SU-DHL-6 (cell line): ENCODE results near the gene KRTAP12-1.

Source experiments
- H2AFZ ChIP-seq: fragments of 200-600 bp; sonication (generic); 2 replicates; pipeline ENCODE4 v1.6.1; 2014; ENCODE audit warnings: low read depth, mild to moderate bottlenecking, moderate library complexity, mixed read lengths, antibody characterized with exemption, low read length; ENCODE audit not compliant: severe bottlenecking
- H3F3A ChIP-seq: fragments of 200-600 bp; shearing (Covaris generic); 2 replicates; pipeline ENCODE4 v1.6.0; 2016; ENCODE audit warnings: antibody characterized with exemption, mild to moderate bottlenecking; ENCODE audit not compliant: insufficient read depth
- H3K27ac ChIP-seq: fragments of 200-600 bp; sonication (generic); 2 replicates; pipeline ENCODE4 v1.5.1; 2016; ENCODE audit warnings: low read depth, mild to moderate bottlenecking, low read length, moderate library complexity, mixed read lengths
- H3K27me3 ChIP-seq: fragments of 200-600 bp; sonication (generic), shearing (Covaris generic); 2 replicates; pipeline ENCODE4 v1.6.0; 2014; ENCODE audit warnings: mild to moderate bottlenecking, low read length
- H3K36me3 ChIP-seq: fragments of 200-600 bp; sonication (generic); 2 replicates; pipeline ENCODE4 v1.6.1; 2014; ENCODE audit warnings: mild to moderate bottlenecking, low read length, mixed read lengths
- H3K4me2 ChIP-seq: fragments of 300-600, 200-600 bp; shearing (Covaris generic), sonication (generic); 2 replicates; pipeline ENCODE4 v1.6.0; 2014; ENCODE audit warnings: low read length, low read depth, mild to moderate bottlenecking; ENCODE audit not compliant: poor library complexity, severe bottlenecking
- H3K4me3 ChIP-seq: fragments of 200-600 bp; sonication (generic); 2 replicates; pipeline ENCODE4 v1.5.1; 2014; ENCODE audit warnings: antibody characterized with exemption, low read length, mild to moderate bottlenecking, mixed read lengths; ENCODE audit not compliant: insufficient read depth, poor library complexity, severe bottlenecking
- H3K79me2 ChIP-seq: fragments of 200-600 bp; sonication (generic); 2 replicates; pipeline ENCODE4 v1.6.1; 2014; ENCODE audit warnings: mild to moderate bottlenecking, low read length, moderate library complexity; ENCODE audit not compliant: insufficient read depth
- H3K9ac ChIP-seq: fragments of 200-600 bp; sonication (generic); 2 replicates; pipeline ENCODE4 v1.7.0; 2014; ENCODE audit warnings: mild to moderate bottlenecking, low read length
- H3K9me2 ChIP-seq: fragments of 200-600 bp; sonication (generic); replicated peaks from 2 replicates; pipeline ENCODE4 v1.6.1; 2014; ENCODE audit warnings: low read length; ENCODE audit not compliant: insufficient read depth
- H3K9me3 ChIP-seq: fragments of 200-600 bp; sonication (generic); 2 replicates; pipeline ENCODE4 v1.6.1; 2014; ENCODE audit warnings: low read length, mixed read lengths; ENCODE audit not compliant: insufficient read depth
- H4K20me1 ChIP-seq: fragments of 200-600 bp; sonication (generic); 2 replicates; pipeline ENCODE4 v1.6.1; 2014; ENCODE audit warnings: low read depth, mild to moderate bottlenecking, antibody characterized with exemption, low read length, moderate library complexity, mixed read lengths
- CTCF ChIP-seq: fragments of 200-600 bp; sonication (generic); IDR thresholded peaks from one replicate; pipeline ENCODE4 v1.5.1; 2017; ENCODE audit warnings: antibody characterized with exemption, mild to moderate bottlenecking, low read length, moderate library complexity; ENCODE audit not compliant: insufficient read depth, poor library complexity, severe bottlenecking
- EZH2phosphoT487 ChIP-seq: fragments of 200-600 bp; sonication (generic), shearing (Covaris generic); conservative IDR thresholded peaks from 2 replicates; pipeline ENCODE4 v1.6.1; 2018; ENCODE audit warnings: mild to moderate bottlenecking, antibody characterized with exemption, low read length, moderate library complexity, mixed read lengths

Gene KRTAP12-1

GRCh38 chr21:44729336-44730027 lies 47.5 kb upstream of the KRTAP12-1 start:
- no peaks in the 10 kb centered on the region for H3F3A ChIP-seq
- no peak overlapping the region for H3K9ac ChIP-seq
- H3K9me2 ChIP-seq, result no peaks in the 10 kb centered on the region
- no peak overlapping the region for H3K4me3 ChIP-seq
- H3K4me2 ChIP-seq, result no peak overlapping the region
- no peak overlapping the region for H2AFZ ChIP-seq
- no peaks in the 10 kb centered on the region for H3K9me3 ChIP-seq
- H4K20me1 ChIP-seq, result no peaks in the 10 kb centered on the region
- H3K36me3 ChIP-seq, result no peaks in the 10 kb centered on the region
- no peaks in the 10 kb centered on the region for H3K79me2 ChIP-seq
- H3K27me3 ChIP-seq, result no peaks in the 10 kb centered on the region
- H3K27ac ChIP-seq, result no peak overlapping the region
- TF ChIP-seq EZH2phosphoT487 (no peak), CTCF (no peak)

- no peak overlapping the region for H3K4me3 ChIP-seq
- H3K9me2 ChIP-seq, result no peaks in the 10 kb centered on the region
- no peak overlapping the region for H3K4me2 ChIP-seq
- no peaks in the 10 kb centered on the region for H3K27me3 ChIP-seq
- no peak overlapping the region for H3K9ac ChIP-seq
- no peak overlapping the region for H3K27ac ChIP-seq
- H4K20me1 ChIP-seq, result no peaks in the 10 kb centered on the region
- TF ChIP-seq CTCF, result no peak
- no peak for TF ChIP-seq EZH2phosphoT487
- H3K36me3 ChIP-seq, result no peaks in the 10 kb centered on the region
- H3K79me2 ChIP-seq, result no peaks in the 10 kb centered on the region
- H3K9me3 ChIP-seq, result no peaks in the 10 kb centered on the region
- no peak overlapping the region for H2AFZ ChIP-seq
- H3F3A ChIP-seq, result no peaks in the 10 kb centered on the region
Measured at GRCh38 chr21:44728716-44729115, 46.8 kb upstream of the KRTAP12-1 start.

- H3K27me3 ChIP-seq, result no peaks in the 10 kb centered on the region
- TF ChIP-seq CTCF (no peak), EZH2phosphoT487 (no peak)
- no peak overlapping the region for H2AFZ ChIP-seq
Measured at GRCh38 chr21:44727757-44728156, 45.8 kb upstream of the KRTAP12-1 start.

More at GRCh38 chr21:44727757-44728156, 45.8 kb upstream of the KRTAP12-1 start:
- Histone ChIP-seq H4K20me1 (no peaks in the 10 kb centered on the region), H3F3A (no peaks in the 10 kb centered on the region), H3K27ac (no peak overlapping the region), H3K4me3 (no peak overlapping the region), H3K36me3 (no peaks in the 10 kb centered on the region), H3K4me2 (no peak overlapping the region), H3K9ac (no peak overlapping the region), H3K9me2 (no peaks in the 10 kb centered on the region), H3K79me2 (no peaks in the 10 kb centered on the region), H3K9me3 (no peaks in the 10 kb centered on the region)
